HTR-8/SVneo (cell line): ENCODE measurements around the gene BUB3.

Experiments used
- DNase-seq: peaks from one replicate; pipeline ENCODE4 v3.0.0; 2011; ENCODE audit warnings: low spot score, mixed read lengths; ENCODE audit not compliant: insufficient read length
- FAIRE-seq: peaks from 2 replicates; lab custom pipeline; 2011; peaks lifted over from hg19 to GRCh38; lab: Jason Lieb, UNC

BUB3 gene

GRCh38 chr10:123140983-123141390 lies 13.2 kb upstream of the BUB3 start:
- FAIRE-seq, result no peak
- no peak for DNase-seq

- DNase-seq (no peak), FAIRE-seq (no peak)
Observed at GRCh38 chr10:123141791-123142700, 12.2 kb upstream of the BUB3 start.

GRCh38 chr10:123142701-123143161 lies 11.5 kb upstream of the BUB3 start:
- DNase-seq, result no peak
- FAIRE-seq, result no peak

- FAIRE-seq (no peak), DNase-seq (no peak)
Observed at GRCh38 chr10:123143162-123143824, 10.9 kb upstream of the BUB3 start.

GRCh38 chr10:123143825-123144168 lies 10.4 kb upstream of the BUB3 start:
- no peak for FAIRE-seq

GRCh38 chr10:123144697-123145541 lies 9.3 kb upstream of the BUB3 start:
- FAIRE-seq, result no peak

More at GRCh38 chr10:123143825-123144168, 10.4 kb upstream of the BUB3 start:
- no peak for DNase-seq

GRCh38 chr10:123145542-123146012 lies 8.6 kb upstream of the BUB3 start:
- no peak for DNase-seq
- no peak for FAIRE-seq

More at GRCh38 chr10:123144697-123145541, 9.3 kb upstream of the BUB3 start:
- DNase-seq, result no peak

- no peak for DNase-seq
- FAIRE-seq, result no peak
Observed at GRCh38 chr10:123146013-123146893, 7.9 kb upstream of the BUB3 start.

GRCh38 chr10:123146894-123147634 lies 7.1 kb upstream of the BUB3 start:
- FAIRE-seq (no peak), DNase-seq (no peak)

- no peak for DNase-seq
- FAIRE-seq, result no peak
Observed at GRCh38 chr10:123147635-123148413, 6.4 kb upstream of the BUB3 start, which contains the start of gene HMX2. HMX2 (plus strand) TSS chr10:123148136; CDS start chr10:123148379, 243 bp downstream.

- FAIRE-seq, result no peak
- DNase-seq, result no peak
Observed at GRCh38 chr10:123148414-123149161, 5.6 kb upstream of the BUB3 start.

GRCh38 chr10:123149162-123149567 lies 5.0 kb upstream of the BUB3 start:
- DNase-seq, result no peak
- FAIRE-seq, result no peak

GRCh38 chr10:123149568-123150270 lies 4.5 kb upstream of the BUB3 start:
- FAIRE-seq (no peak), DNase-seq (no peak)

- DNase-seq, result no peak
- FAIRE-seq, result no peak
Observed at GRCh38 chr10:123150271-123150985, 3.8 kb upstream of the BUB3 start.

- FAIRE-seq (no peak), DNase-seq (no peak)
Observed at GRCh38 chr10:123150986-123151736, 3.0 kb upstream of the BUB3 start.
